Endothelial cell of umbilical vein (primary cell): Measurements from ENCODE around the gene PRSS22.

Experiments used
- CTCF ChIP-seq, 2 donors: IDR thresholded peaks; 1 replicate in 1 of 2; 2 replicates in 1 of 2; pipeline ENCODE4 v1.5.1; 2011; ENCODE audit warnings: low read length in 2 of 2, mild to moderate bottlenecking in 2 of 2, moderate library complexity in 2 of 2, control low read depth in 1 of 2, inconsistent platforms in 1 of 2, low read depth in 1 of 2; ENCODE audit not compliant: insufficient read depth in 1 of 2; ENCODE audit errors: extremely low read depth in 1 of 2
- JUN ChIP-seq: IDR thresholded peaks from 2 replicates; pipeline ENCODE4 v1.6.1; 2011; ENCODE audit warnings: borderline replicate concordance, low read depth; ENCODE audit not compliant: insufficient read length, insufficient read depth
- MYC ChIP-seq: IDR thresholded peaks from one replicate; pipeline ENCODE4 v1.6.1; 2011; ENCODE audit warnings: mild to moderate bottlenecking, low read depth, low read length
- POLR2A ChIP-seq: IDR thresholded peaks from 2 replicates; pipeline ENCODE4 v1.6.1; 2012; ENCODE audit warnings: low read depth, mild to moderate bottlenecking, control low read depth, low read length
- POLR2AphosphoS5 ChIP-seq: IDR thresholded peaks from 2 replicates; pipeline ENCODE4 v1.6.1; 2012; ENCODE audit warnings: low read depth, mild to moderate bottlenecking, control low read depth, low read length, moderate library complexity; ENCODE audit not compliant: insufficient read depth

GRCh38 chr16:2822496-2822895 is 35.5 kb downstream of the PRSS22 start:
- TF ChIP-seq CTCF (IDR thresholded peaks at IDR 0.05; ENCODE audit: extremely low read depth in 1 of 2, insufficient read depth in 1 of 2, low read depth in 1 of 2, low read length in 2 of 2) (no peak), POLR2AphosphoS5 (no peak), POLR2A (no peak), MYC (no peak), JUN (no peak)
